Endothelial cell of umbilical vein (primary cell): ENCODE measurements around the gene ROBO2. TPM values are rescaled to one million over a fixed set of nuclear protein-coding genes. Genes with fewer than 3 reads are reported as not detected.

Source experiments
- BruUV-seq: library from RNA; stranded (reverse); fragments of 400-500 nt; replicated peaks from 2 replicates; lab custom pipeline; 2021; lab: Mats Ljungman, UMichigan
- CTCF ChIA-PET: fragments of 300-600, 350-600 bp; sonication (Branson Sonifier 250); formaldehyde crosslinking; loops from one replicate; lab custom pipeline; 2021; ENCODE audit warnings: antibody characterized with exemption, inconsistent platforms; lab: Charles Lee
- POLR2A ChIA-PET: fragments of 300-600, 350-600 bp; sonication (Branson Sonifier 250); formaldehyde crosslinking; loops from one replicate; lab custom pipeline; 2021; ENCODE audit warnings: antibody characterized with exemption, inconsistent platforms; lab: Charles Lee
- DNase-seq: peaks from one replicate; pipeline ENCODE4 v3.0.0-alpha.2; 2011; ENCODE audit warnings: low read depth, low spot score
- FAIRE-seq: peaks from 2 replicates; lab custom pipeline; 2011; peaks lifted over from hg19 to GRCh38; lab: Jason Lieb, UNC
- H2AFZ ChIP-seq: 2 replicates; pipeline ENCODE4 v1.6.0; 2012; ENCODE audit warnings: low read depth, low read length, control low read depth, inconsistent platforms
- H3K27ac ChIP-seq: 2 replicates; pipeline ENCODE4 v1.5.1; 2011; ENCODE audit warnings: low read depth, mild to moderate bottlenecking, control low read depth, low read length, moderate library complexity; ENCODE audit not compliant: insufficient read depth
- H3K27me3 ChIP-seq, 2 experiments: 2 replicates each; pipeline versions ENCODE4 v1.6.0 to v1.6.1; 2011; ENCODE audit warnings: low read length in 2 of 2, mixed read lengths in 1 of 2; ENCODE audit not compliant: control insufficient read depth in 2 of 2, insufficient read depth in 2 of 2
- H3K36me3 ChIP-seq, 2 experiments: 2 replicates in 1 of 2; 3 replicates in 1 of 2; pipeline ENCODE4 v1.5.1; 2011; ENCODE audit warnings: low read length in 2 of 2, mild to moderate bottlenecking in 1 of 2, moderate library complexity in 1 of 2; ENCODE audit not compliant: control insufficient read depth in 2 of 2, insufficient read depth in 2 of 2; ENCODE audit errors: extremely low read depth in 1 of 2
- H3K4me1 ChIP-seq: 3 replicates; pipeline ENCODE4 v1.5.1; 2011; ENCODE audit warnings: mild to moderate bottlenecking, low read length; ENCODE audit not compliant: control insufficient read depth, insufficient read depth; ENCODE audit errors: extremely low read depth
- H3K4me2 ChIP-seq: 2 replicates; pipeline ENCODE4 v1.6.1; 2011; ENCODE audit warnings: low read length, control low read depth, mixed read lengths; ENCODE audit not compliant: insufficient read depth
- H3K4me3 ChIP-seq, 3 experiments: fragments of 200-600 bp in 1 of 3; sonication (generic), shearing (Covaris generic) in 1 of 3; replicated peaks in 1 of 3; 2 replicates each; pipeline ENCODE4 v1.5.1; 2011 to 2016; ENCODE audit warnings: control low read depth in 3 of 3, low read length in 3 of 3, mild to moderate bottlenecking in 2 of 3, inconsistent platforms in 1 of 3, low read depth in 1 of 3, moderate library complexity in 1 of 3; ENCODE audit not compliant: insufficient read depth in 1 of 3
- H3K79me2 ChIP-seq: 2 replicates; pipeline ENCODE4 v1.6.0; 2012; ENCODE audit warnings: low read length, inconsistent platforms; ENCODE audit not compliant: control insufficient read depth, insufficient read depth
- H3K9ac ChIP-seq: replicated peaks from 2 replicates; pipeline ENCODE3; 2011; ENCODE audit warnings: low read length, control low read depth; ENCODE audit not compliant: insufficient read depth; ENCODE audit errors: extremely low read depth
- H3K9me1 ChIP-seq: replicated peaks from 3 replicates; pipeline ENCODE4 v1.6.0; 2011; ENCODE audit warnings: mild to moderate bottlenecking, low read length; ENCODE audit not compliant: control insufficient read depth, insufficient read depth; ENCODE audit errors: extremely low read depth
- H3K9me3 ChIP-seq: replicated peaks from 2 replicates; pipeline ENCODE4 v1.5.1; 2012; ENCODE audit warnings: low read length, inconsistent platforms; ENCODE audit not compliant: control insufficient read depth, insufficient read depth
- H4K20me1 ChIP-seq: replicated peaks from 2 replicates; pipeline ENCODE3; 2011; ENCODE audit warnings: mild to moderate bottlenecking, low read length; ENCODE audit not compliant: control insufficient read depth, insufficient read depth; ENCODE audit errors: extremely low read depth
- CTCF ChIP-seq, 2 donors: IDR thresholded peaks; 1 replicate in 1 of 2; 2 replicates in 1 of 2; pipeline ENCODE4 v1.5.1; 2011; ENCODE audit warnings: low read length in 2 of 2, mild to moderate bottlenecking in 2 of 2, moderate library complexity in 2 of 2, control low read depth in 1 of 2, inconsistent platforms in 1 of 2, low read depth in 1 of 2; ENCODE audit not compliant: insufficient read depth in 1 of 2; ENCODE audit errors: extremely low read depth in 1 of 2
- EZH2 ChIP-seq: IDR thresholded peaks from 2 replicates; pipeline ENCODE4 v1.6.1; 2012; ENCODE audit warnings: borderline replicate concordance, low read depth, mild to moderate bottlenecking, moderate library complexity, low read length, inconsistent platforms; ENCODE audit not compliant: severe bottlenecking
- FOS ChIP-seq: IDR thresholded peaks from 2 replicates; pipeline ENCODE4 v1.6.1; 2011; ENCODE audit warnings: mild to moderate bottlenecking, low read length, moderate library complexity, borderline replicate concordance; ENCODE audit not compliant: insufficient read depth
- GATA2 ChIP-seq: IDR thresholded peaks from 2 replicates; pipeline ENCODE4 v1.7.0; 2011; ENCODE audit warnings: low read depth, mild to moderate bottlenecking, moderate library complexity, mixed read lengths, low read length; ENCODE audit not compliant: insufficient read length, insufficient read depth
- MYC ChIP-seq: IDR thresholded peaks from one replicate; pipeline ENCODE4 v1.6.1; 2011; ENCODE audit warnings: mild to moderate bottlenecking, low read depth, low read length
- POLR2A ChIP-seq: IDR thresholded peaks from 2 replicates; pipeline ENCODE4 v1.6.1; 2012; ENCODE audit warnings: low read depth, mild to moderate bottlenecking, control low read depth, low read length
- POLR2AphosphoS5 ChIP-seq: IDR thresholded peaks from 2 replicates; pipeline ENCODE4 v1.6.1; 2012; ENCODE audit warnings: low read depth, mild to moderate bottlenecking, control low read depth, low read length, moderate library complexity; ENCODE audit not compliant: insufficient read depth
- dilution Hi-C: fragments of 300-500 bp; cut with MboI; formaldehyde crosslinking; loops from one replicate; pipeline ENCODE4 v1.15.0; 2019; ENCODE audit warnings: low sequenced_read_pairs; ENCODE audit not compliant: extremely low pct_ligation_motif_present
- intact Hi-C: fragments of 100-400 bp; cut with micrococcal nuclease; formaldehyde crosslinking; loops from one replicate; pipeline ENCODE4 v1.10.0; 2022
- polyA plus RNA-seq, 4 experiments: library from polyadenylated mRNA; depleted of rRNA in 3 of 4; stranded (reverse) in 3 of 4; unstranded in 1 of 4; fragments of >200 nt; gene quantifications; 2 replicates each; pipeline versions ENCODE4 v1.2.1 to v1.2.3, GENCODE V29; 2011 to 2012; ENCODE audit warnings: missing spikeins in 1 of 4
- total RNA-seq: library from RNA; stranded (reverse); gene quantifications from 2 replicates; pipeline ENCODE4 v1.2.3, GENCODE V29; 2021
- TF ChIP-seq, protein P1 (sequence below): IDR thresholded peaks from 2 replicates; pipeline ENCODE4 v1.6.1; 2011; ENCODE audit not compliant: insufficient read depth, insufficient read length

The ROBO2 gene
- total and polyA plus RNA-seq, 2 donors (not counting 3 experiments of a cell fraction or from before 2014, with no cell fraction given), result not detected

DNA sequence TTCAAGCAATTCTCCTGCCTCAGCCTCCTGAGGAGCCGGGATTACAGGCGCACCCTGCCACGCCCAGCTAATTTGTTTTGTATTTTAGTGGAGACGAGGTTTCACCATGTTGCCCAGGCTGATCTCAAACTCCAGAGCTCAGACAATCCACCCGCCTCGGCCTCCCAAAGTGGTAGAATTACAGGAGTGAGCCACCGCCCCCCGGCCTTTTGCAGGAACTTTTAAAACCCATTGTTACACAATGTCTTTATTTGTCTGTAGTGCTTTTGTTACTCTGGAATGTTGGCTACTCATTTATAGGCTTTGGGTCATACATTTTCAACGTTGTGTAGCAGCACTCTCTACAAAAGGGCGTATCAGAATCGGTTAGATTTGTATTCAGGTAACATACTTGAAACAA is 499.1 kb downstream of the ROBO2 start:
- H2AFZ ChIP-seq, result no peak overlapping the region
- H3K4me3 ChIP-seq, result no peak overlapping the region
- H3K9me3 ChIP-seq, result no peaks in the 10 kb centered on the region
- dilution Hi-C loops (no loop called here), intact Hi-C loops (no loop called here)
- CTCF ChIA-PET, result no interaction called here
- no peaks in the 10 kb centered on the region for H3K79me2 ChIP-seq
- H3K9ac ChIP-seq, result no peak overlapping the region
- no peaks in the 10 kb centered on the region for H3K27me3 ChIP-seq
- DNase-seq, result no peak
- H3K36me3 ChIP-seq, result no peaks in the 10 kb centered on the region
- no peak overlapping the region for H3K27ac ChIP-seq
- FAIRE-seq, result no peak
- no peak overlapping the region for H3K4me2 ChIP-seq
- no peaks in the 10 kb centered on the region for H4K20me1 ChIP-seq
- no TSS peak for BruUV-seq
- TF ChIP-seq POLR2A, result no peak
- TF ChIP-seq POLR2AphosphoS5, result no peak
- no peak for TF ChIP-seq MYC
- TF ChIP-seq EZH2, result no peak
- TF ChIP-seq, protein P1, sequence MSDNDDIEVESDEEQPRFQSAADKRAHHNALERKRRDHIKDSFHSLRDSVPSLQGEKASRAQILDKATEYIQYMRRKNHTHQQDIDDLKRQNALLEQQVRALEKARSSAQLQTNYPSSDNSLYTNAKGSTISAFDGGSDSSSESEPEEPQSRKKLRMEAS, result no peak
- TF ChIP-seq FOS, result no peak
- no peak for TF ChIP-seq GATA2
- TF ChIP-seq CTCF (IDR thresholded peaks at IDR 0.05; ENCODE audit: extremely low read depth in 1 of 2, insufficient read depth in 1 of 2, low read depth in 1 of 2, low read length in 2 of 2), result no peak
- no peaks in the 10 kb centered on the region for H3K4me1 ChIP-seq
- POLR2A ChIA-PET, result no interaction called here
- H3K9me1 ChIP-seq, result no peaks in the 10 kb centered on the region
